GM12865 (cell line): ENCODE measurements around the gene RNU5D-1.
"Not testable (repeated sequence)": the region's sequence is repeated elsewhere in the genome, so short reads cannot be mapped to it uniquely, and the experiment has no call there.

Experiments used
- DNase-seq: peaks from one replicate; pipeline ENCODE4 v3.0.0; 2010; ENCODE audit warnings: low read depth
- H3K4me3 ChIP-seq: 2 replicates; pipeline ENCODE4 v1.5.1; 2011; ENCODE audit warnings: mild to moderate bottlenecking, low read depth, low read length, control low read depth
- CTCF ChIP-seq: IDR thresholded peaks from 2 replicates; pipeline ENCODE4 v1.5.1; 2011; ENCODE audit warnings: low read length, control low read depth, low read depth, inconsistent platforms; ENCODE audit not compliant: insufficient read depth; ENCODE audit errors: missing control alignments

RNU5D-1 gene

GRCh38 chr1:44707959-44708831 is 22.8 kb downstream of the RNU5D-1 start:
- peak; percentile 56 for DNase-seq
- H3K4me3 ChIP-seq = no peak overlapping the region
- TF ChIP-seq CTCF = peak; percentile 55

GRCh38 chr1:44707112-44707881 is 23.7 kb downstream of the RNU5D-1 start:
- no peak for DNase-seq
- TF ChIP-seq CTCF = no peak
- no peak overlapping the region for H3K4me3 ChIP-seq

GRCh38 chr1:44705938-44706337 is 25.0 kb downstream of the RNU5D-1 start:
- no peak for DNase-seq
- no peak overlapping the region for H3K4me3 ChIP-seq
- no peak for TF ChIP-seq CTCF

- DNase-seq = no peak
- H3K4me3 ChIP-seq = no peak overlapping the region
- TF ChIP-seq CTCF = no peak
Observed at GRCh38 chr1:44705470-44705869, 25.5 kb downstream of the RNU5D-1 start.

GRCh38 chr1:44701141-44701573 is 29.8 kb downstream of the RNU5D-1 start:
- H3K4me3 ChIP-seq = no peak overlapping the region
- DNase-seq = no peak
- TF ChIP-seq CTCF = no peak

GRCh38 chr1:44700573-44700972 is 30.4 kb downstream of the RNU5D-1 start:
- no peak overlapping the region for H3K4me3 ChIP-seq
- TF ChIP-seq CTCF = no peak
- DNase-seq = no peak

GRCh38 chr1:44699375-44699774 is 31.6 kb downstream of the RNU5D-1 start:
- H3K4me3 ChIP-seq, DNase-seq: not testable (repeated sequence)
